HepG2 (cell line): ENCODE results near the gene KIAA1549. TPM values are rescaled to one million over a fixed set of nuclear protein-coding genes. Genes with fewer than 3 reads are reported as not detected.

Experiments
- ATAC-seq: fragments of 200-7000 bp; cut with Tn5 transposase; 3 replicates; pipeline ENCODE4 v1.9.1; 2020; ENCODE audit warnings: mild to moderate bottlenecking, moderate library complexity
- BruUV-seq: library from RNA; stranded (reverse); fragments of 400-500 nt; replicated peaks from 2 replicates; lab custom pipeline; 2021; lab: Mats Ljungman, UMichigan
- CTCF ChIA-PET: fragments of 300-600 bp; formaldehyde crosslinking; extraction: SDS; loops from one replicate; lab custom pipeline; 2021; ENCODE audit warnings: low total read pairs, inconsistent platforms, low intra/inter-chr PET ratio; lab: Yijun Ruan, JAX
- POLR2A ChIA-PET: fragments of 350-600 bp; sonication (Branson Sonifier 250); formaldehyde crosslinking; loops from one replicate; lab custom pipeline; 2020; ENCODE audit warnings: antibody characterized with exemption, inconsistent platforms; lab: Yijun Ruan, JAX
- DNase-seq: peaks from one replicate; pipeline ENCODE4 v3.0.0-alpha.2; 2015; ENCODE audit warnings: low spot score
- FAIRE-seq: peaks from 3 replicates; lab custom pipeline; 2011; peaks lifted over from hg19 to GRCh38; lab: Jason Lieb, UNC
- H2AFZ ChIP-seq: one replicate; pipeline ENCODE4 v1.6.1; 2011; ENCODE audit warnings: low read length, inconsistent platforms
- H3K27ac ChIP-seq: fragments of 300-600 bp; 3 replicates; pipeline ENCODE4 v1.8.0; 2011; ENCODE audit warnings: mixed run types, mild to moderate bottlenecking, mixed read lengths, low read length, inconsistent platforms; ENCODE audit not compliant: insufficient read depth; ENCODE audit errors: extremely low read length
- H3K27me3 ChIP-seq, 2 experiments: fragments of 200-600 bp in 1 of 2; 2 replicates in 1 of 2; 3 replicates in 1 of 2; pipeline versions ENCODE4 v1.6.0 to v1.8.0; 2011; ENCODE audit warnings: low read length in 2 of 2, mild to moderate bottlenecking in 2 of 2, moderate library complexity in 2 of 2, inconsistent platforms in 1 of 2; ENCODE audit not compliant: insufficient read depth in 2 of 2, control insufficient read depth in 1 of 2
- H3K36me3 ChIP-seq, 2 experiments: fragments of 200-600 bp in 1 of 2; replicated peaks in 1 of 2; 2 replicates in 1 of 2; 3 replicates in 1 of 2; pipeline versions ENCODE4 v1.5.1 to v1.8.0; 2011; ENCODE audit warnings: low read length in 2 of 2, inconsistent platforms in 1 of 2; ENCODE audit not compliant: insufficient read depth in 2 of 2, control insufficient read depth in 1 of 2
- H3K4me1 ChIP-seq: 2 replicates; pipeline ENCODE4 v1.5.1; 2012; ENCODE audit warnings: low read length, inconsistent platforms; ENCODE audit not compliant: insufficient read depth
- H3K4me2 ChIP-seq: 2 replicates; pipeline ENCODE4 v1.6.0; 2011; ENCODE audit warnings: low read depth, low read length, inconsistent platforms
- H3K4me3 ChIP-seq, 3 experiments: fragments of 200-600 bp in 1 of 3; sonication (generic), shearing (Covaris generic) in 1 of 3; replicated peaks in 1 of 3; 2 replicates each; pipeline ENCODE4 v1.5.1; 2011 to 2016; ENCODE audit warnings: low read length in 3 of 3, inconsistent platforms in 2 of 3, low read depth in 2 of 3, mild to moderate bottlenecking in 2 of 3, control low read depth in 1 of 3, mixed read lengths in 1 of 3; ENCODE audit not compliant: insufficient read depth in 1 of 3
- H3K79me2 ChIP-seq: one replicate; pipeline ENCODE4 v1.6.1; 2011; ENCODE audit warnings: low read length, inconsistent platforms; ENCODE audit not compliant: insufficient read depth
- H3K9ac ChIP-seq: 2 replicates; pipeline ENCODE4 v1.6.0; 2011; ENCODE audit warnings: mild to moderate bottlenecking, low read depth, low read length, inconsistent platforms; ENCODE audit not compliant: insufficient read depth
- H3K9me3 ChIP-seq: 2 replicates; pipeline ENCODE4 v1.5.1; 2012; ENCODE audit warnings: mild to moderate bottlenecking, low read length
- H4K20me1 ChIP-seq: 2 replicates; pipeline ENCODE4 v1.6.0; 2011; ENCODE audit warnings: inconsistent platforms, mild to moderate bottlenecking, low read length, moderate library complexity; ENCODE audit not compliant: insufficient read depth
- CEBPG ChIP-seq: IDR thresholded peaks from 2 replicates; pipeline ENCODE4 v1.6.1; 2016
- DNMT1 ChIP-seq: sonication (generic); formaldehyde crosslinking; IDR thresholded peaks from 2 replicates; pipeline ENCODE4 v1.5.1; 2020; ENCODE audit warnings: mild to moderate bottlenecking, missing genetic modification reagents
- HNF4A ChIP-seq: sonication (generic); formaldehyde crosslinking; IDR thresholded peaks from 2 replicates; pipeline ENCODE4 v1.4.0; 2020; ENCODE audit warnings: missing genetic modification reagents
- HNF4G ChIP-seq, 2 experiments: sonication (generic) in 1 of 2; formaldehyde crosslinking in 1 of 2; IDR thresholded peaks; 2 replicates each; pipeline versions ENCODE4 v1.4.0 to v1.6.1; 2011 to 2020; ENCODE audit warnings: borderline replicate concordance in 2 of 2, low read depth in 2 of 2, mild to moderate bottlenecking in 2 of 2, low read length in 1 of 2, missing genetic modification reagents in 1 of 2, moderate library complexity in 1 of 2
- NCOA2 ChIP-seq: sonication (generic); formaldehyde crosslinking; IDR thresholded peaks from 2 replicates; pipeline ENCODE4 v1.8.0; 2022; ENCODE audit warnings: inconsistent platforms
- NFE2L1 ChIP-seq: sonication (generic); formaldehyde crosslinking; IDR thresholded peaks from 2 replicates; pipeline ENCODE4 v1.4.0; 2020; ENCODE audit warnings: missing genetic modification reagents, mild to moderate bottlenecking, borderline replicate concordance
- TOPORS ChIP-seq: sonication (generic); formaldehyde crosslinking; IDR thresholded peaks from 2 replicates; pipeline ENCODE4 v1.8.0; 2023; ENCODE audit warnings: mild to moderate bottlenecking, missing genetic modification reagents
- ZBTB49 ChIP-seq: sonication (generic); formaldehyde crosslinking; IDR thresholded peaks from 2 replicates; pipeline ENCODE4 v1.4.0; 2020; ENCODE audit warnings: missing genetic modification reagents, borderline replicate concordance
- ZFP1 ChIP-seq: IDR thresholded peaks from 2 replicates; pipeline ENCODE4 v1.6.1; 2016
- ZNF33B ChIP-seq: sonication (generic); formaldehyde crosslinking; IDR thresholded peaks from 2 replicates; pipeline ENCODE4 v1.5.1; 2020; ENCODE audit warnings: mild to moderate bottlenecking, missing genetic modification reagents
- ZNF562 ChIP-seq: sonication (generic); formaldehyde crosslinking; IDR thresholded peaks from 2 replicates; pipeline ENCODE4 v1.8.0; 2022; ENCODE audit warnings: missing genetic modification reagents, borderline replicate concordance
- ZNF563 ChIP-seq: sonication (generic); formaldehyde crosslinking; IDR thresholded peaks from 2 replicates; pipeline ENCODE4 v1.8.0; 2022; ENCODE audit warnings: mild to moderate bottlenecking, moderate library complexity, missing genetic modification reagents
- ZNF580 ChIP-seq: IDR thresholded peaks from 2 replicates; pipeline ENCODE4 v1.6.1; 2016; ENCODE audit warnings: low read depth, borderline replicate concordance
- WGBS: methylation state at CpG from one replicate; pipeline ENCODE4 v1.1.6; 2017; ENCODE audit warnings: low lambda C conversion rate; 5-methylcytosine and 5-hydroxymethylcytosine counted together
- in situ Hi-C: cut with HindIII; loops from 2 replicates; pipeline ENCODE4 v1.10.0; 2017; ENCODE audit warnings: low pct_unique_long_range_greater_than_20kb; ENCODE audit not compliant: extremely low pct_ligation_motif_present
- intact Hi-C: fragments of 100-400 bp; cut with micrococcal nuclease; formaldehyde crosslinking; loops from one replicate; pipeline ENCODE4 v1.10.0; 2022; ENCODE audit not compliant: unreplicated experiment
- polyA plus RNA-seq, 8 experiments: library from polyadenylated mRNA; depleted of rRNA in 3 of 8; stranded (reverse) in 7 of 8; unstranded in 1 of 8; fragments of >200 nt; fragmentation: Illumina TruSeq in 4 of 8; extraction: Trizol in 4 of 8; gene quantifications; 2 replicates each; pipeline versions ENCODE4 v1.2.1 to v1.2.3, GENCODE V29; 2011 to 2016; ENCODE audit warnings: low read depth in 4 of 8, missing spikeins in 1 of 8, mixed read lengths in 1 of 8; ENCODE audit not compliant: insufficient read depth in 1 of 8
- total RNA-seq, 5 experiments: library from RNA; depleted of rRNA; stranded (reverse); fragments of >200 nt; fragmentation: Illumina TruSeq; extraction: Trizol; gene quantifications; 2 replicates each; pipeline ENCODE4 v1.2.3, GENCODE V29; 2016; ENCODE audit warnings: low read depth in 1 of 5
- TF ChIP-seq, protein P1 (sequence below): sonication (generic); formaldehyde crosslinking; IDR thresholded peaks from 2 replicates; pipeline ENCODE4 v1.5.0; 2020; ENCODE audit warnings: mild to moderate bottlenecking, missing genetic modification reagents
- TF ChIP-seq, protein P2 (sequence below): IDR thresholded peaks from 2 replicates; pipeline ENCODE4 v1.6.1; 2012; ENCODE audit warnings: low read length, improper control_type of control experiment

Gene KIAA1549
- total and polyA plus RNA-seq, 2 of the 13 experiments (the other 11 are each of a cell fraction or from before 2014, with no cell fraction given), result 1.1 to 1.8 TPM

GRCh38 chr7:138829335-138829734, 151.9 kb downstream of the KIAA1549 start:
- BruUV-seq, result no TSS peak
- H4K20me1 ChIP-seq, result no peaks in the 10 kb centered on the region
- no peak overlapping the region for H3K4me3 ChIP-seq
- no peak overlapping the region for H3K4me2 ChIP-seq
- ChIA-PET CTCF (no interaction called here), POLR2A (no interaction called here)
- DNase-seq (peak; percentile 15), FAIRE-seq (no peak), ATAC-seq (peak; percentile 55)
- 0 out of 2 replicates have a peak, but pooled peaks cover 21% of the 10 kb centered on the region for H3K4me1 ChIP-seq
- H3K79me2 ChIP-seq, result no peaks in the 10 kb centered on the region
- H3K36me3 ChIP-seq, result no peaks in the 10 kb centered on the region
- intact Hi-C loops, result no loop called here
- no peak overlapping the region for H3K27ac ChIP-seq
- H2AFZ ChIP-seq, result no peak overlapping the region
- WGBS, result 25% methylated on average over 11 of the region's 11 CpGs
- in situ Hi-C loops, result no loop called here
- H3K9ac ChIP-seq, result no peak overlapping the region
- no peaks in the 10 kb centered on the region for H3K27me3 ChIP-seq
- no peaks in the 10 kb centered on the region for H3K9me3 ChIP-seq
- TF ChIP-seq, protein P1, sequence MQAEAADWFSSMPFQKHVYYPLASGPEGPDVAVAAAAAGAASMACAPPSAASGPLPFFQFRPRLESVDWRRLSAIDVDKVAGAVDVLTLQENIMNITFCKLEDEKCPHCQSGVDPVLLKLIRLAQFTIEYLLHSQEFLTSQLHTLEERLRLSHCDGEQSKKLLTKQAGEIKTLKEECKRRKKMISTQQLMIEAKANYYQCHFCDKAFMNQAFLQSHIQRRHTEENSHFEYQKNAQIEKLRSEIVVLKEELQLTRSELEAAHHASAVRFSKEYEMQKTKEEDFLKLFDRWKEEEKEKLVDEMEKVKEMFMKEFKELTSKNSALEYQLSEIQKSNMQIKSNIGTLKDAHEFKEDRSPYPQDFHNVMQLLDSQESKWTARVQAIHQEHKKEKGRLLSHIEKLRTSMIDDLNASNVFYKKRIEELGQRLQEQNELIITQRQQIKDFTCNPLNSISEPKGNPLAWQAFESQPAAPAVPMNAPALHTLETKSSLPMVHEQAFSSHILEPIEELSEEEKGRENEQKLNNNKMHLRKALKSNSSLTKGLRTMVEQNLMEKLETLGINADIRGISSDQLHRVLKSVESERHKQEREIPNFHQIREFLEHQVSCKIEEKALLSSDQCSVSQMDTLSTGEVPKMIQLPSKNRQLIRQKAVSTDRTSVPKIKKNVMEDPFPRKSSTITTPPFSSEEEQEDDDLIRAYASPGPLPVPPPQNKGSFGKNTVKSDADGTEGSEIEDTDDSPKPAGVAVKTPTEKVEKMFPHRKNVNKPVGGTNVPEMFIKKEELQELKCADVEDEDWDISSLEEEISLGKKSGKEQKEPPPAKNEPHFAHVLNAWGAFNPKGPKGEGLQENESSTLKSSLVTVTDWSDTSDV (CRISPR knock-in tag), result no peak
- no peak for TF ChIP-seq ZNF562
- TF ChIP-seq ZFP1, result no peak
- TF ChIP-seq DNMT1, result no peak
- peak; percentile 42 for TF ChIP-seq HNF4A (CRISPR knock-in tag)
- TF ChIP-seq HNF4G (IDR thresholded peaks at IDR 0.05; ENCODE audit: borderline replicate concordance, low read depth, low read length), result peak; percentile 50; the same call in 1 of the 2 replicates
- TF ChIP-seq HNF4G (CRISPR knock-in tag; IDR thresholded peaks at IDR 0.05; ENCODE audit: borderline replicate concordance, low read depth), result no peak
- TF ChIP-seq NCOA2 (CRISPR knock-in tag), result no peak
- no peak for TF ChIP-seq ZBTB49 (CRISPR knock-in tag)
- no peak for TF ChIP-seq NFE2L1 (CRISPR knock-in tag)
- TF ChIP-seq, protein P2, sequence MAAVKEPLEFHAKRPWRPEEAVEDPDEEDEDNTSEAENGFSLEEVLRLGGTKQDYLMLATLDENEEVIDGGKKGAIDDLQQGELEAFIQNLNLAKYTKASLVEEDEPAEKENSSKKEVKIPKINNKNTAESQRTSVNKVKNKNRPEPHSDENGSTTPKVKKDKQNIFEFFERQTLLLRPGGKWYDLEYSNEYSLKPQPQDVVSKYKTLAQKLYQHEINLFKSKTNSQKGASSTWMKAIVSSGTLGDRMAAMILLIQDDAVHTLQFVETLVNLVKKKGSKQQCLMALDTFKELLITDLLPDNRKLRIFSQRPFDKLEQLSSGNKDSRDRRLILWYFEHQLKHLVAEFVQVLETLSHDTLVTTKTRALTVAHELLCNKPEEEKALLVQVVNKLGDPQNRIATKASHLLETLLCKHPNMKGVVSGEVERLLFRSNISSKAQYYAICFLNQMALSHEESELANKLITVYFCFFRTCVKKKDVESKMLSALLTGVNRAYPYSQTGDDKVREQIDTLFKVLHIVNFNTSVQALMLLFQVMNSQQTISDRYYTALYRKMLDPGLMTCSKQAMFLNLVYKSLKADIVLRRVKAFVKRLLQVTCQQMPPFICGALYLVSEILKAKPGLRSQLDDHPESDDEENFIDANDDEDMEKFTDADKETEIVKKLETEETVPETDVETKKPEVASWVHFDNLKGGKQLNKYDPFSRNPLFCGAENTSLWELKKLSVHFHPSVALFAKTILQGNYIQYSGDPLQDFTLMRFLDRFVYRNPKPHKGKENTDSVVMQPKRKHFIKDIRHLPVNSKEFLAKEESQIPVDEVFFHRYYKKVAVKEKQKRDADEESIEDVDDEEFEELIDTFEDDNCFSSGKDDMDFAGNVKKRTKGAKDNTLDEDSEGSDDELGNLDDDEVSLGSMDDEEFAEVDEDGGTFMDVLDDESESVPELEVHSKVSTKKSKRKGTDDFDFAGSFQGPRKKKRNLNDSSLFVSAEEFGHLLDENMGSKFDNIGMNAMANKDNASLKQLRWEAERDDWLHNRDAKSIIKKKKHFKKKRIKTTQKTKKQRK, result no peak
- TF ChIP-seq TOPORS, result no peak
- TF ChIP-seq CEBPG (CRISPR knock-in tag), result peak; percentile 91
- no peak for TF ChIP-seq ZNF33B (CRISPR knock-in tag)
- no peak for TF ChIP-seq ZNF563
- no peak for TF ChIP-seq ZNF580 (CRISPR knock-in tag)
